Posterior vena cava (tissue), 2 donors: Measurements from ENCODE around the gene MS4A6A. TPM values are rescaled to one million over a fixed set of nuclear protein-coding genes. Genes with fewer than 3 reads are reported as not detected.
"Not testable (repeated sequence)": the region's sequence is repeated elsewhere in the genome, so short reads cannot be mapped to it uniquely, and the experiment has no call there.

Experiments used
- DNase-seq: peaks from one replicate; pipeline ENCODE4 v3.0.0-alpha.2; 2020; ENCODE audit warnings: low spot score
- intact Hi-C, 2 donors: fragments of 100-400 bp; cut with DNase I; formaldehyde crosslinking; loops; one replicate each; pipeline versions ENCODE4 v1.14.1 to v1.14.2; 2022 to 2023
- microRNA-seq, 2 donors: library from miRNA; unstranded; fragments of <30 nt; microRNA quantifications; one replicate each; pipeline ENCODE4 v1.2.0, GENCODE V29; 2020 to 2021; ENCODE audit warnings: borderline microRNAs expressed in 2 of 2
- total RNA-seq, 2 donors: library from RNA; stranded (reverse); fragmentation: NEBNext Ultra II Directional; extraction: Animal tissue kit (Norgen Biotek cat#: 25700); gene quantifications; one replicate each; pipeline ENCODE4 v1.2.1, GENCODE V29; 2021
- donor health status: DM: yes; HTN: yes; CAD: no.
- donor health status: DM: yes; HTN: yes; CAD: no.

Gene MS4A6A
- total RNA-seq, 2 donors from 2014 or later: 50.3 to 190 TPM

DNA sequence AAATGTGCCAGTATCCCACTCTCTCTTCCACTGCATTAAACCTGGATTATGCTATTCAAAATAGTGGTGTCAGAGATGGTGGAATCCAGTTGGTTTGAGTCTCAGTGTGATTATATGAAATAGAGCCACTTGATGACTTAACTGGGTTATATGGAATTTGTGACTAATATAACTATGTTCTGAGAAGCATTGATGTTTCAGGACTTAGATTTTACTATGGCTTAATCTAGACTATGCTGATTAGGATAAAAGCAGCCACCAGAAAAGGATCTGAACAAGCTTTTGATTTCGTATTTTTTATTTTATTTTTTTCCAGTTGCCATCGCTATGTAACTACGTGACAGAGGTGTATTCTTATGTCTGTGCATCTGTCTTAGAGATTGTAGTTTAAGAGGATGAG lies 39.1 kb downstream of the MS4A6A start:
- intact Hi-C loops: no loop called here
- no peak for DNase-seq

DNA sequence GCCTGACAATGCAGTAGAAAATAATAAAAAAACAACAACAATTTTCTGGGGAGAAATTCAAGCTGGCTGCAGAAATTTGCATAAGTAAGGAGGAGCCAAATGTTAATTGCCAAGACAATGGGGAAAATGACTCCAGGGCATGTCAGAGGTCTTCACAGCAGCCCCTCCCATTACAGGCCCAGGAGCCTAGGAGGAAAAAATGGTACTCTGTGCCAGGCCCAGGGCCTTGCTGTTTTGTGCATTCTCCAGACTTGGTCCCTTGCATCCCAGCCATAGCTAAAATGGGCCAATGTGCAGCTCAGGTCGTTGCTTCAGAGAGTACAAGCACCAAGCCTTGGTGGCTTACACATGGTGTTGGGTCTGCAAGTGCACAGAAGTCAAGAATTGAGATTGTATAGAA lies 49.0 kb downstream of the MS4A6A start:
- intact Hi-C loops: loop anchor here in 1 of 2 donors (5.0 kb wide), 1 partner anchor 177 kb away; no protein-coding TSS in a partner anchor
- DNase-seq: no peak

DNA sequence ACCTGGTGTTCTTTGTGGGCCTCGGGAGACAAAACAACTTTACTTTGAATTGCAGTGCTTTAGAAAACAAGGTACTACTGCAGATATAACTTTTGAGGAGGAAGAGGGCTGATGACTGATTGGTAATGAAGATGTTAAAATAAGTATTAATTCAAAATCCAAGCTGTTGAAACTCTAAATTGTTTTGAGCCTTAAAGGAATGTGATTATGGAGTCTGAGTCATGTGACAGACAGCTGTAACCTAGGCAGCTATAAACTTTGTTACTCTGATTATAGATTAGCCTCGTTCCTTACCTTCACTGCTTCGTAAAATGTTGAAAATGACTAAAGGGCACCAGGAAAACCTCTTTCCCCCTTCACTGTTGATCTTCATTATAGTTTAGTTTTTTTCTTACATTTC lies 51.0 kb downstream of the MS4A6A start:
- no peak for DNase-seq
- intact Hi-C loops: loop anchor here in 1 of 2 donors (5.0 kb wide), 1 partner anchor 175 kb away; no protein-coding TSS in a partner anchor

DNA sequence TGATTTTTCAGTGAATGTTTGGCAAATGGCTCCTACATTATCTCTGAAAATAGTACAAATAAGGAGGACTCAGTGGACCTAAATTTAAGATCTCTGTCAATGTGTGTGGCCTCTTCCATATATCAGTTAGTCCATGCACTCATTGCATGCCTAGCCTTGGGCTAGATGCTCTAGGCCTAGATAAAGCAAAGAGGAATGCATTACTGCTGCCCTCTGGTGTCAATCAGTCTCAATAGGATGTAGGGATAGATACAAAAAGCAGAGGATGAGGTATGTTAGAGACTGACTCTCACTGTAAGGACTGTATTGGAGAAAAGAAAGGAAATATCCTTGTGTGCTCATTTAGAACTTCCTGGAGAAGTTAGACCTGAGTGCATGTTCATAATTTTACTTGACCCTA lies 52.4 kb downstream of the MS4A6A start:
- intact Hi-C loops: loop anchor here in 1 of 2 donors (5.0 kb wide), 1 partner anchor 173 kb away; no protein-coding TSS in a partner anchor
- DNase-seq: no peak

DNA sequence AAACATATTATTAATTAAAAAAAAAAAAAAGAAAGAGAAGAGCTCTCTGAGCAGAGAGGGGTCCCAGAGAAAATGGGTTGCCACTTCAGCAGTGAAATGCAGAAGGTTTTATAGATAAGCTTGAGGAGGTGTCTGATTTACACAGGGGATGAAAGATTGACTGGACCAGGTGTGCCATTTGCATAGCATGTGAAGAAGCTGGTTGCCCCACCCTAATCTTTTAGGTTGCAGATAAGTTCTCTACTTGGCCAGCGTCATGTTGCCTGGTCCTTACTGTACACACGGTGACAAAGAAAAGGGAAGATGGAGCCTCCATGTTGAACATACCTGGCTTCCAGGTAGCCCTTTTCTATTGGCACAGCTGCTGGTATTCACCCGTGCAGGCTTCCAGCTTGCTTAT lies 53.0 kb downstream of the MS4A6A start:
- intact Hi-C loops: loop anchor here in 1 of 2 donors (5.0 kb wide), 1 partner anchor 173 kb away; no protein-coding TSS in a partner anchor
- DNase-seq: no peak

DNA sequence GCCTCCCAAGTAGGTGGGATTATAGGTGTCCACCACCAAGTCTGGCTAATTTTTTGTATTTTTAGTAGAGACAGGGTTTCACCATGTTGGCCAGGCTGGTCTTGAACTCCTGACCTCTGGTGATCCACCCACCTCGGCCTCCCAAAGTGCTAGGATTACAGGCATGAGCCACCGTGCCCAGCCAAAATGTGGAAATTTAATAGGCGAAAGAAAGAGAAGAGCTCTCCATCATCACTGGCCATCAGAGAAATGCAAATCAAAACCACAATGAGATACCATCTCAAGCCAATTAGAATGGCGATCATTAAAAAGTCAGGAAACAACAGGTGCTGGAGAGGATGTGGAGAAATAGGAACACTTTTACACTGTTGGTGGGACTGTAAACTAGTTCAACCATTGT lies 54.0 kb downstream of the MS4A6A start:
- DNase-seq, intact Hi-C loops: not testable (repeated sequence)

DNA sequence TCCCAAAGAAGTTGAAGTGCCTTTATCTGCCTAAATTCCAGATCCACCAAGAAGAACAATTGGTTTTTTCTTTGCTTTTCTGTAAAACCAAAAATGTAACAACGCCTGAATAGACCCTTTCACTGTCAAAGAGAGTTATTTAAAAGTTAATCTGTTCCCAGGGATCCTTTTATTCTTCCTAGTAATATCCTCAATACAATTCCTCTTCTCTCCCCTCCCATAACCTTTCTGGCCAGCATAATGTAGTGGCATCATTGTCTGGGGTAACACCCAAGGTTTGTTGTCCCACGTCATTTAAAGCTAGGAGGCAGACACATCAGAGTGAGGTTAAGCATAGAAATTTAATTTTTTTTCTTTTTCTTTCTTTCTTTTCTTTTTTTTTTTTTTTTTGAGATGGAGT lies 54.5 kb downstream of the MS4A6A start:
- DNase-seq: no peak
- intact Hi-C loops: no loop called here

DNA sequence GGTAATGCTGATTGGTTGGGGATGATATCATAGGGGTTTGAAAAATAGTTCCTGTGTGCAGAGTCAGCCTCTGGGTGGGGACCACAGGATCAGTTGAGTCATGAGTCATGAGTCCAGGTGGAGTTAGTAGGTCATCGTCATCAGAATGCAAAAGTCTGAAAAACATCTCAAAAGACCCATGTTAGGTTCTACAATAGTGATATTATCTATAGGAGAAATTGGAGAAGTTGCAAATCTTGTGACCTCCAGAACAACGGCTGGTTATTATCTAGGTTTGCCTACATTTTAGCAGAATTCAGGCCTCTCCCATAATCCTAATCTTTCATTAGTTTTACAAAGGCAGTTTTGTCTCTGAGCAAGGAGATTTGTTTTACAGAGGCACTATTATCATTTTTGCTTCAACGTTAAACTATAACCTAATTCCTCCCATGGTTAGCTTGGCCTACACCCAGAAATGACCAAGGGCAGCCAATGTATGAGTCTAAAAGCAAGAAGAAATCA lies 55.5 kb downstream of the MS4A6A start:
- no peak for DNase-seq
- intact Hi-C loops: no loop called here

DNA sequence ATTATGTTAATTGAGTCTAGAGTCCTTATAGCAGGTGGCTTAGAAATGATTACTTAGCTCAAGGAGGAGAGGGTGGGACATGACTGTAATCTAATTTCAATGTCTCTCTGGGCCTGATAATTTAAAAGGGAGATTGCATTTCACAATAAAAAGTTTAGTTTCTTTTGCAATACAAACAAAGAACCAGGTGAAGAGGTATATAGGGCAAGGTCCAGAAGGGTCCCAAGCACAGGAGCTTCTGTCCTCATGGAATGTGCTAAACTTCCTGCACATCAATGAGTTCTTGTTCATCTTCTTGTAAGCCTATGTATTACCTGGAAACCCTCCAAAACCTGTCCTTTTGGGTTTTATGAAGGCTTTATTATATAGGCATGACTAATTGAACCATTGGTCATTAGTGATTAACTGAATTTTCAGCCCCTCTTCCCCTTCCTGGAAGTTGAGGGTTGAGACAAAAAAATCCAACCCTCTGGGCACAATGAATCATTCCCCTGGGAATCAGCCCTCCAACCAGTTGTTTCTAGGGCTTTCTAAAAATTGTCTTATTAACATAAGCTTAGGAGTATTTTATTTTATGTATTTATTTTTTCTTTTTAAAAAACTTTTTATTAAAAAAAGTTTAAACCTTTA lies 56.8 kb downstream of the MS4A6A start:
- no peak for DNase-seq
- intact Hi-C loops: no loop called here

DNA sequence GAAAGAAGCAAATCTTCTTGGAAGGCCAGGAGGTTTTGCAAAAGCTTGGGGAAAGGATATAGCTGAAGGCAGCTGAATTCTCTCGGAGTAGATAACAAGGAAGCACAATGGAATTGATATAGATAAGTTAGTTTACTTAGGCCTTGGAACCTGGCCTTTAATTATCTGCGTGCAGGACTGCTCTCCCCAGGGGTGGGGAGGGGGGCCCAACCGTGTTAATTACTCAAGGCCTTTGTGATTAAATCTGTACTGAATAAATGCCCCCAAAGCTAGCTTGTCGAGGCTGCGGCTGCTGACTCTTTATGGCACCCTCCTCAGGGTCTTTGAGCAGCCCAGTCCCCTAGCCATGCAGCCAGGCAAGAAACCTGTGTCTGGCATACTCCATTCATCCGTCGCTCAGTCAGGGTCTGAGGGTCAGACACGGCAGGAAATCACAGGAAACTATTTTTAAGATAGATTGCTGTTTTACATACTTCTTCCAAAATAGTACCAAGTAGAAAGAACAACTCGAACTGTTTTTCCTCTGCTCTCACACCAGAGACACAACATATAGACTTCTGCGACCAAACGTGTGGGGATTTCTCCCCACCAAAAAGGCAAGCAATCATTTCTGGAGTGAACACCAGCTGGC lies 58.0 kb downstream of the MS4A6A start:
- DNase-seq: no peak
- intact Hi-C loops: no loop called here

Small RNA genes lying within 50 kb of the gene (microRNA-seq; reads per million reads assigned to microRNA genes)
- gene MIR6503: 0.26 to 0.65 reads per million in 2 donors

Other genes with a start within 250 kb of the MS4A6A start
- not detected for gene OOSP1, start 244.7 kb downstream of the MS4A6A start, total RNA-seq
- gene OOSP4A, start 219.1 kb downstream of the MS4A6A start, total RNA-seq: not detected
- not detected for gene OOSP4B, start 165.9 kb downstream of the MS4A6A start, total RNA-seq
- gene OOSP2, start 142.7 kb downstream of the MS4A6A start, total RNA-seq: not detected
- not detected for gene MS4A3, start 126.4 kb downstream of the MS4A6A start, total RNA-seq
- 1 to 10 TPM; 1.2 to 1.4 TPM for gene MS4A2, start 94.4 kb downstream of the MS4A6A start, total RNA-seq
- gene MS4A4E, start 60.1 kb upstream of the MS4A6A start, total RNA-seq: 1 to 10 TPM; 1.3 to 7.6 TPM
- gene MS4A4A, start 97.6 kb upstream of the MS4A6A start, total RNA-seq: 10 to 100 TPM; 30.1 to 72.0 TPM
- not detected for gene MS4A6E, start 144.2 kb upstream of the MS4A6A start, total RNA-seq
- 10 to 100 TPM; 52.5 to 82.7 TPM for gene MS4A7, start 195.4 kb upstream of the MS4A6A start, total RNA-seq
- 1 to 10 TPM; 2.2 to 4.4 TPM for gene MS4A14, start 213.4 kb upstream of the MS4A6A start, total RNA-seq
- not detected for gene MS4A5, start 246.5 kb upstream of the MS4A6A start, total RNA-seq